Subcutaneous abdominal adipose tissue (tissue), 5 donors: ENCODE measurements around the gene CHST11.

Experiments
- H3K27ac ChIP-seq: one replicate; pipeline ENCODE4 v1.7.0; 2013; ENCODE audit warnings: low read depth, mild to moderate bottlenecking, inconsistent platforms, low read length, moderate library complexity
- H3K27me3 ChIP-seq, 5 donors: one replicate each; pipeline ENCODE4 v1.7.0; 2013; ENCODE audit warnings: low read length in 5 of 5, inconsistent platforms in 1 of 5; ENCODE audit not compliant: control insufficient read depth in 5 of 5, insufficient read depth in 4 of 5
- H3K36me3 ChIP-seq, 5 donors: one replicate each; pipeline ENCODE4 v1.7.0; 2013; ENCODE audit warnings: low read length in 5 of 5; ENCODE audit not compliant: control insufficient read depth in 5 of 5, insufficient read depth in 5 of 5
- H3K4me1 ChIP-seq, 5 donors: one replicate each; pipeline ENCODE4 v1.7.0; 2013; ENCODE audit warnings: low read length in 5 of 5, mild to moderate bottlenecking in 3 of 5, moderate library complexity in 1 of 5; ENCODE audit not compliant: control insufficient read depth in 5 of 5, insufficient read depth in 5 of 5
- H3K4me3 ChIP-seq, 5 donors: one replicate each; pipeline ENCODE4 v1.7.0; 2013; ENCODE audit warnings: low read length in 5 of 5, low read depth in 1 of 5
- H3K9ac ChIP-seq, 5 donors: one replicate each; pipeline ENCODE4 v1.7.0; 2013; ENCODE audit warnings: low read length in 5 of 5, mild to moderate bottlenecking in 4 of 5, moderate library complexity in 3 of 5
- H3K9me3 ChIP-seq, 5 donors: one replicate each; pipeline ENCODE4 v1.7.0; 2013; ENCODE audit warnings: low read length in 5 of 5; ENCODE audit not compliant: control insufficient read depth in 5 of 5
- donor health status: healthy.
- donor health status: healthy.
- donor health status: healthy.
- donor health status: healthy.
- donor health status: healthy.

The CHST11 gene

GRCh38 chr12:104785886-104786285 lies 329.1 kb downstream of the CHST11 start:
- H3K27me3 ChIP-seq, result no peaks in the 10 kb centered on the region
- H3K9ac ChIP-seq, result no peak overlapping the region
- H3K9me3 ChIP-seq, result peaks cover 0 to 3% (median 2%) of the 10 kb centered on the region in 5 donors
- no peaks in the 10 kb centered on the region for H3K36me3 ChIP-seq
- no peak overlapping the region for H3K27ac ChIP-seq
- H3K4me3 ChIP-seq, result no peak overlapping the region
- peaks cover 0 to 11% (median 5%) of the 10 kb centered on the region in 5 donors for H3K4me1 ChIP-seq

- Histone ChIP-seq H3K9ac (no peak overlapping the region), H3K27me3 (no peaks in the 10 kb centered on the region), H3K4me3 (no peak overlapping the region), H3K9me3 (peaks cover 0 to 2% (median 0%) of the 10 kb centered on the region in 5 donors), H3K27ac (no peak overlapping the region), H3K4me1 (peaks cover 0 to 11% (median 5%) of the 10 kb centered on the region in 5 donors), H3K36me3 (no peaks in the 10 kb centered on the region)
Measured at GRCh38 chr12:104786352-104786751, 329.6 kb downstream of the CHST11 start.

- Histone ChIP-seq H3K4me3 (no peak overlapping the region), H3K4me1 (peaks cover 0 to 22% (median 11%) of the 10 kb centered on the region in 5 donors), H3K9me3 (no peaks in the 10 kb centered on the region), H3K36me3 (no peaks in the 10 kb centered on the region), H3K9ac (no peak overlapping the region), H3K27me3 (no peaks in the 10 kb centered on the region), H3K27ac (no peak overlapping the region)
Measured at GRCh38 chr12:104788840-104789271, 332.1 kb downstream of the CHST11 start.

- no peaks in the 10 kb centered on the region for H3K36me3 ChIP-seq
- peak overlapping the region in 1 of 5 donors; percentile 27 for H3K9ac ChIP-seq
- H3K27me3 ChIP-seq, result no peaks in the 10 kb centered on the region
- no peaks in the 10 kb centered on the region for H3K9me3 ChIP-seq
- peaks cover 0 to 22% (median 13%) of the 10 kb centered on the region in 5 donors for H3K4me1 ChIP-seq
- H3K27ac ChIP-seq, result no peak overlapping the region
- peak overlapping the region in 2 of 5 donors; percentile 39 to 48 for H3K4me3 ChIP-seq
Measured at GRCh38 chr12:104790296-104791125, 333.8 kb downstream of the CHST11 start.

GRCh38 chr12:104792570-104792969 lies 335.8 kb downstream of the CHST11 start:
- no peaks in the 10 kb centered on the region for H3K27me3 ChIP-seq
- no peak overlapping the region for H3K9ac ChIP-seq
- no peak overlapping the region for H3K27ac ChIP-seq
- no peaks in the 10 kb centered on the region for H3K36me3 ChIP-seq
- H3K4me1 ChIP-seq, result peaks cover 0 to 22% (median 20%) of the 10 kb centered on the region in 5 donors
- H3K9me3 ChIP-seq, result no peaks in the 10 kb centered on the region
- no peak overlapping the region for H3K4me3 ChIP-seq

- H3K36me3 ChIP-seq, result no peaks in the 10 kb centered on the region
- H3K27ac ChIP-seq, result no peak overlapping the region
- H3K9ac ChIP-seq, result no peak overlapping the region
Measured at GRCh38 chr12:104793285-104793684, 336.5 kb downstream of the CHST11 start.

GRCh38 chr12:104793968-104794367 lies 337.2 kb downstream of the CHST11 start:
- Histone ChIP-seq H3K9ac (no peak overlapping the region), H3K36me3 (no peaks in the 10 kb centered on the region), H3K27me3 (no peaks in the 10 kb centered on the region), H3K4me3 (no peak overlapping the region), H3K4me1 (peaks cover 0 to 21% (median 16%) of the 10 kb centered on the region in 5 donors), H3K27ac (no peak overlapping the region), H3K9me3 (no peaks in the 10 kb centered on the region)

More at GRCh38 chr12:104793285-104793684, 336.5 kb downstream of the CHST11 start:
- no peaks in the 10 kb centered on the region for H3K9me3 ChIP-seq
- no peaks in the 10 kb centered on the region for H3K27me3 ChIP-seq
- H3K4me3 ChIP-seq, result no peak overlapping the region
- peaks cover 0 to 22% (median 20%) of the 10 kb centered on the region in 5 donors for H3K4me1 ChIP-seq

GRCh38 chr12:104796475-104796862 lies 339.7 kb downstream of the CHST11 start:
- Histone ChIP-seq H3K9me3 (no peaks in the 10 kb centered on the region), H3K4me3 (no peak overlapping the region), H3K9ac (no peak overlapping the region), H3K4me1 (peaks cover 0 to 27% (median 20%) of the 10 kb centered on the region in 5 donors), H3K27me3 (no peaks in the 10 kb centered on the region), H3K27ac (no peak overlapping the region), H3K36me3 (no peaks in the 10 kb centered on the region)

GRCh38 chr12:104799458-104799857 lies 342.7 kb downstream of the CHST11 start:
- Histone ChIP-seq H3K27ac (no peak overlapping the region), H3K27me3 (no peaks in the 10 kb centered on the region), H3K36me3 (no peaks in the 10 kb centered on the region), H3K4me1 (peaks cover 0 to 16% (median 9%) of the 10 kb centered on the region in 5 donors), H3K4me3 (no peak overlapping the region), H3K9me3 (no peaks in the 10 kb centered on the region), H3K9ac (no peak overlapping the region)

GRCh38 chr12:104801005-104801404 lies 344.3 kb downstream of the CHST11 start:
- Histone ChIP-seq H3K4me3 (no peak overlapping the region), H3K9ac (no peak overlapping the region)

More at GRCh38 chr12:104801005-104801404, 344.3 kb downstream of the CHST11 start:
- Histone ChIP-seq H3K9me3 (no peaks in the 10 kb centered on the region), H3K27ac (no peak overlapping the region), H3K27me3 (no peaks in the 10 kb centered on the region), H3K4me1 (peaks cover 0 to 10% (median 9%) of the 10 kb centered on the region in 5 donors), H3K36me3 (no peaks in the 10 kb centered on the region)
